Right atrium auricular region (tissue), 2 donors: Measurements from ENCODE around the gene PNISR. TPM values are rescaled to one million over a fixed set of nuclear protein-coding genes. Genes with fewer than 3 reads are reported as not detected.

Experiments used
- DNase-seq: peaks from one replicate; pipeline ENCODE4 v3.0.0-alpha.2; 2019; ENCODE audit warnings: low spot score
- H3K27ac ChIP-seq, 2 donors: fragments of 200-600 bp; sonication (generic); 1 replicate in 1 of 2; 2 replicates in 1 of 2; pipeline ENCODE4 v1.5.1; 2016 to 2019
- H3K27me3 ChIP-seq, 2 donors: fragments of 200-600 bp; sonication (generic); one replicate each; pipeline versions ENCODE4 v1.5.1 to v1.6.0; 2017 to 2019
- H3K36me3 ChIP-seq: fragments of 200-600 bp; sonication (generic); one replicate; pipeline ENCODE4 v1.5.1; 2016
- H3K4me1 ChIP-seq, 2 donors: fragments of 200-600 bp; sonication (generic); one replicate each; pipeline versions ENCODE4 v1.5.1 to v1.6.0; 2017 to 2019
- H3K4me3 ChIP-seq, 2 donors: fragments of 200-600 bp; sonication (generic); 1 replicate in 1 of 2; 2 replicates in 1 of 2; pipeline ENCODE4 v1.5.1; 2017 to 2019; ENCODE audit warnings: mild to moderate bottlenecking in 1 of 2, moderate library complexity in 1 of 2
- H3K9me3 ChIP-seq, 2 donors: fragments of 200-600 bp; sonication (generic); one replicate each; pipeline ENCODE4 v1.5.1; 2019
- CTCF ChIP-seq, 2 donors: fragments of 200-600 bp; sonication (generic); IDR thresholded peaks; one replicate each; pipeline ENCODE4 v1.5.1; 2019; ENCODE audit warnings: antibody characterized with exemption in 2 of 2
- total RNA-seq, 2 donors: library from RNA; depleted of rRNA; stranded (reverse); fragments of >200 nt; gene quantifications; one replicate each; pipeline ENCODE4 v1.1.0, GENCODE V29; 2016

PNISR gene
- total RNA-seq, 2 donors from 2014 or later = 25.0 to 47.8 TPM

GRCh38 chr6:99348288-99349170, 76.6 kb downstream of the PNISR start:
- no peak for DNase-seq
- peaks cover 0 to 5% of the 10 kb centered on the region in 2 donors for H3K27me3 ChIP-seq
- H3K4me1 ChIP-seq = peaks cover 0 to 11% of the 10 kb centered on the region in 2 donors
- H3K9me3 ChIP-seq = no peaks in the 10 kb centered on the region
- H3K36me3 ChIP-seq = no peaks in the 10 kb centered on the region
- no peak overlapping the region for H3K27ac ChIP-seq
- no peak for TF ChIP-seq CTCF (IDR thresholded peaks at IDR 0.05)
- peak overlapping the region; percentile 48 to 63 for H3K4me3 ChIP-seq

Other genes with a start within 250 kb of the PNISR start
- under 1 TPM in 1 of 2 donors, not detected in 1; 0.16 TPM for gene FAXC, start 75.6 kb downstream of the PNISR start, total RNA-seq
- gene COQ3, start 31.1 kb downstream of the PNISR start, total RNA-seq = 10 to 100 TPM in 1 of 2 donors, 1 to 10 TPM in 1; 8.8 to 15.1 TPM
- gene USP45, start 90.1 kb upstream of the PNISR start, total RNA-seq = 10 to 100 TPM in 1 of 2 donors, 1 to 10 TPM in 1; 7.0 to 10.9 TPM
- 10 to 100 TPM; 17.6 to 23.1 TPM for gene CCNC, start 143.4 kb upstream of the PNISR start, total RNA-seq
- gene PRDM13, start 181.5 kb upstream of the PNISR start, total RNA-seq = not detected